ENCODE data around the gene ADGRV1. TPM values are rescaled to one million over a fixed set of nuclear protein-coding genes. Genes with fewer than 3 reads are reported as not detected.
"Not testable (repeated sequence)": the region's sequence is repeated elsewhere in the genome, so short reads cannot be mapped to it uniquely, and the experiment has no call there.

The ADGRV1 gene
- total and polyA plus RNA-seq, 8 donors = 12.5 to 36.4 (median 16.9) TPM

DNA sequence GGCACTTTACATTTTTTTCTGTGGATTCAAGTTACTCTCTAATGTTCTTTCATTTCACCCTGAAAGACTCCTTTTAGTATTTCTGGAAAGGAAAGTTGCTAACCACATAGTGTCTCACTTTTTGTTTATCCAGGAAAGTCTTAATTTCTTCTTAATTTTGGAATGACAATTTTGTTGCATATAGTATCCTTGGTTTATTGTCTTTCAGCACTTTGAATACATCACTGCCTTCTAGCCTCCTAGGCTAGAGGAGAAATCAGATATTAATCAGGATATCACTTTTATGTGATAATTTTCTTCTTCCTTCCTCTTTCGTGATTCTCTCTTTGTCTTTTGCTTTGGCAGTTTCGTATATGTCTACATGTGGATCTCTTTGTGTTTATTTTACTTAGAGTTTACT, 11.4 kb downstream of the ADGRV1 start:
- peaks cover 0 to 10% of the 10 kb centered on the region in 2 donors for H3K9me3 ChIP-seq
- DNase-seq (no peak), ATAC-seq (no peak)
- no peak overlapping the region for H3K4me3 ChIP-seq
- H3K27me3 ChIP-seq = no peaks in the 10 kb centered on the region
- intact Hi-C loops (cut with DNase I) = no loop called here
- TF ChIP-seq, protein P1, sequence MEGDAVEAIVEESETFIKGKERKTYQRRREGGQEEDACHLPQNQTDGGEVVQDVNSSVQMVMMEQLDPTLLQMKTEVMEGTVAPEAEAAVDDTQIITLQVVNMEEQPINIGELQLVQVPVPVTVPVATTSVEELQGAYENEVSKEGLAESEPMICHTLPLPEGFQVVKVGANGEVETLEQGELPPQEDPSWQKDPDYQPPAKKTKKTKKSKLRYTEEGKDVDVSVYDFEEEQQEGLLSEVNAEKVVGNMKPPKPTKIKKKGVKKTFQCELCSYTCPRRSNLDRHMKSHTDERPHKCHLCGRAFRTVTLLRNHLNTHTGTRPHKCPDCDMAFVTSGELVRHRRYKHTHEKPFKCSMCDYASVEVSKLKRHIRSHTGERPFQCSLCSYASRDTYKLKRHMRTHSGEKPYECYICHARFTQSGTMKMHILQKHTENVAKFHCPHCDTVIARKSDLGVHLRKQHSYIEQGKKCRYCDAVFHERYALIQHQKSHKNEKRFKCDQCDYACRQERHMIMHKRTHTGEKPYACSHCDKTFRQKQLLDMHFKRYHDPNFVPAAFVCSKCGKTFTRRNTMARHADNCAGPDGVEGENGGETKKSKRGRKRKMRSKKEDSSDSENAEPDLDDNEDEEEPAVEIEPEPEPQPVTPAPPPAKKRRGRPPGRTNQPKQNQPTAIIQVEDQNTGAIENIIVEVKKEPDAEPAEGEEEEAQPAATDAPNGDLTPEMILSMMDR (IDR thresholded peaks at IDR 0.05) = no peak
- no peak overlapping the region for H3K27ac ChIP-seq
- H3K4me1 ChIP-seq = no peaks in the 10 kb centered on the region
- no peaks in the 10 kb centered on the region for H3K36me3 ChIP-seq

DNA sequence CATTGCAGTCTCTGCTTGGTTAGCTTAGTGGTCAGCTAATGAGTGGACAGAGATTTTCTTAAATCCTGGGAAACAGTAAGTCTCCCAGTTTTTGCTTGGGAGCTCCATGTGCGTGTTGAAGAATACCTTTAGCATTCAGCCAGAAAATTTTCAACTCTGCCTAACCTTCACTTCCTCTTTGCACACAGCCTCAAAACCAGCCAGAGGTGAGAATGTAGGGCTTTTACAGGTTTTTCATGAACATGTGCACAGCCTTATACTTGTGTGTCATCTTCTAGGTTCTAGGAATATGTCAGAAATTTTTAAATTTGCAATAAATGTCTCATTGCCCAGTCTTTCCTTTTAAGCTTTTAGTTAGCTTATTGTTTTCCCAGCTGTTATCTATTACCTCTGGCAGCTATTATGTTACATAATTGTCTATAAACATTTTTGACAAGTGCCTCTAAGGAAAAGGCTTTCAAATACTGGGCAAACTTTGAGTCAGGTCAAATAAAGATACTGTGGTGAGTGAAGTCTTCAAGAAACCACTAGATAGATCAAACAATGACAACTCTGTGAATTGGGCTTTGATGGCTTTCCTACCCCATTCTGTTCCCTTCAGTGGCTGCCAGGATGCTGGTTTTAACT, 12.7 kb downstream of the ADGRV1 start:
- Histone ChIP-seq H3K27ac (no peak overlapping the region), H3K36me3 (no peaks in the 10 kb centered on the region), H3K27me3 (no peaks in the 10 kb centered on the region), H3K9me3 (peaks cover 0 to 10% of the 10 kb centered on the region in 2 donors), H3K4me3 (no peak overlapping the region), H3K4me1 (no peaks in the 10 kb centered on the region)
- intact Hi-C loops (cut with DNase I) = no loop called here
- DNase-seq (no peak), ATAC-seq (peak; percentile 22)
- TF ChIP-seq, protein P1 (IDR thresholded peaks at IDR 0.05) = no peak

DNA sequence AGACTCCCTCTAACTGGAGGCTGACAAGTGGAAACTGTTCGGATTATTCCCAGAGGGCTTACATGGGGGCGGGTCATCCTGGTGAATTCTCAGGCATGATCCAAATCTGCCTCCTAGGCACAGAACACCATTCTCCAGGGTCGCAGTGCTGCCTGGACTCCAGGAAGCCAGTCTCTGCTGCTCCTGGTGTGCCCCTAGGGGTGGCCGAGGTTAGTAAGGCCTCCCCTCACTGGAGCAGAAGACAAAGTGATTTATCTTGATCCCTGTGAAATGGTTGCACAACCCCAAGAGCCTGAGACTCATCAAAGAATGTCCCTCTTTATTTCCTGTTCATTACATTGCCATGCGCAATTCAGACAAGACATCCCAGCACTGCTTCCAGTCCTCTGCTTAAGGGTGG, 17.1 kb downstream of the ADGRV1 start:
- H3K4me1 ChIP-seq = no peaks in the 10 kb centered on the region
- H3K27me3 ChIP-seq = no peaks in the 10 kb centered on the region
- TF ChIP-seq, protein P1 (IDR thresholded peaks at IDR 0.05) = no peak
- no peak overlapping the region for H3K4me3 ChIP-seq
- DNase-seq = no peak
- no peaks in the 10 kb centered on the region for H3K36me3 ChIP-seq
- ATAC-seq = no peak
- intact Hi-C loops (cut with DNase I) = no loop called here
- no peak overlapping the region for H3K27ac ChIP-seq
- H3K9me3 ChIP-seq = peaks cover 0 to 11% of the 10 kb centered on the region in 2 donors

DNA sequence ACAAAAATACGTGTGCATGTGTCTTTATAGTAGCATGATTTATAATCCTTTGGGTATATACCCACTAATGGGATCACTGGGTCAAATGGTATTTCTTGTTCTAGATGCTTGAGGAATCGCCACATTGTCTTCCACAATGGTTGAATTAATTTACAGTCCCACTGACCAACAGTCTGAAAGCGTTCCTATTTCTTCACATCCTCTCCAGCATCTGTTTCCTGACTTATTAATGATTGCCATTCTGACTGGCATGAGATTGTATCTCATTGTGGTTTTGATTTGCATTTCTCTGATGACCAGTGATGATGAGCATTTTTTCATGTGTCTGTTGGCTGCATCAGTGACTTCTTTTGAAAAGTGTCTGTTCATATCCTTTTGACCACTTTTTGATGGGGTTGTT, 18.0 kb downstream of the ADGRV1 start:
- H3K4me3 ChIP-seq; intact Hi-C loops (cut with DNase I); H3K27ac ChIP-seq; ATAC-seq; H3K36me3 ChIP-seq; H3K9me3 ChIP-seq; DNase-seq; H3K27me3 ChIP-seq; H3K4me1 ChIP-seq: not testable (repeated sequence)

DNA sequence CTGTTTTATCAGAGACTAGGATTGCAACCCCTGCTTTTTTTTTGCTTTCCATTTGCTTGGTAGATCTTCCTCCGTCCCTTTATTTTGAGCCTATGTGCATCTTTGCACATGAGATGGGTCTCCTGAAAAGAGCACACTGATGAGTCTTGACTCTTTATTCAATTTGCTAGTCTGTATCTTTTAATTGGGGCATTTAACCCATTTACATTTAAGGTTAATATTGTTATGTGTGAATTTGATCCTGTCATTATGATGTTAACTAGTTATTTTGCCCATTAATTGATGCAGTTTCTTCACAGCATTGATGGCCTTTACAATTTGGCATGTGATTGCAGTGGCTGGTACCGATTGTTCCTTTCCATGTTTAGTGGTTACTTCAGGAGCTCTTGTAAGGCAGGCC, 21.3 kb downstream of the ADGRV1 start:
- H3K4me1 ChIP-seq; H3K4me3 ChIP-seq; DNase-seq; H3K9me3 ChIP-seq; H3K27me3 ChIP-seq; intact Hi-C loops (cut with DNase I); ATAC-seq; H3K27ac ChIP-seq; H3K36me3 ChIP-seq: not testable (repeated sequence)

DNA sequence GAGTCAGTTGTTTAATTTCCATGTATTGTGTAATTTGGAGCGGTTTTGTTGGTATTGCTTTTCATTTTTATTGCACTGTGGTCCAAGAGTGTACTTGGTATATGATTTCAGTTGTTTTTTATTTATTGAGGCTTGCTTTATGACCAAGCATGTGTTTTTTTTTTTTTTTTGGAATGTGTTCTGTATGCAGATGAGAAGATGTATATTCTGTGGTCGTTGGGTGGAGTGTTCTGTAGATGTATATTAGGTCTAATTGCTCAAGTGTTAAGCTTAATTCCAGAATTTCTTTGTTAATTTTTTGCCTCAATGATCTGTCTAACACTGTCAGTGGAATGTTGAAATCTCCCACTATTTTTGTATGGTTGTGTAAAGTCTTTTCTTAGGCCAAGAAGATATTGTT, 23.4 kb downstream of the ADGRV1 start:
- ATAC-seq (no peak), DNase-seq (no peak)
- intact Hi-C loops (cut with DNase I) = no loop called here
- no peak overlapping the region for H3K27ac ChIP-seq
- H3K4me3 ChIP-seq = no peak overlapping the region
- TF ChIP-seq, protein P1 (IDR thresholded peaks at IDR 0.05) = no peak
- H3K27me3 ChIP-seq = no peaks in the 10 kb centered on the region
- peaks cover 0 to 7% of the 10 kb centered on the region in 2 donors for H3K9me3 ChIP-seq
- no peaks in the 10 kb centered on the region for H3K36me3 ChIP-seq
- no peaks in the 10 kb centered on the region for H3K4me1 ChIP-seq
